Adrenal gland (tissue), 5 donors: ENCODE data around the gene PCSK6.

Experiments
- CTCF ChIP-seq, 6 experiments: fragments of 450-650 bp in 4 of 6; fragments of 200-600 bp in 2 of 6; sonication (generic) in 1 of 6; IDR thresholded peaks; 1 replicate in 5 of 6; 2 replicates in 1 of 6; pipeline versions ENCODE4 v1.5.1 to v1.8.0; 2016 to 2021; ENCODE audit warnings: antibody characterized with exemption in 6 of 6, mild to moderate bottlenecking in 2 of 6, moderate library complexity in 1 of 6
- POLR2A ChIP-seq, 2 donors: fragments of 450-650 bp; IDR thresholded peaks; one replicate each; pipeline ENCODE4 v1.6.1; 2017; ENCODE audit warnings: antibody characterized with exemption in 2 of 2, mild to moderate bottlenecking in 2 of 2, moderate library complexity in 1 of 2
- donor health status: DM: no; HTN: no; CAD: no.

- TF ChIP-seq POLR2A (IDR thresholded peaks at IDR 0.05) (no peak), CTCF (IDR thresholded peaks at IDR 0.05) (no peak)
Observed at GRCh38 chr15:101357333-101357732, 132.2 kb downstream of the PCSK6 start.
